Suprapubic skin (tissue), 4 donors: ENCODE data around the gene DIPK2B.

ENCODE experiments used
- CTCF ChIP-seq, 2 donors: fragments of 200-600 bp in 1 of 2; fragments of 450-650 bp in 1 of 2; sonication (generic) in 1 of 2; IDR thresholded peaks; one replicate each; pipeline ENCODE4 v1.5.1; 2016 to 2019; ENCODE audit warnings: antibody characterized with exemption in 2 of 2, mild to moderate bottlenecking in 1 of 2, moderate library complexity in 1 of 2
- POLR2A ChIP-seq, 2 donors: fragments of 450-650 bp; IDR thresholded peaks; one replicate each; pipeline ENCODE4 v1.6.1; 2017; ENCODE audit warnings: antibody characterized with exemption in 2 of 2, mild to moderate bottlenecking in 2 of 2, moderate library complexity in 2 of 2
- POLR2AphosphoS5 ChIP-seq, 3 donors: sonication (generic); formaldehyde crosslinking; IDR thresholded peaks; one replicate each; pipeline ENCODE4 v1.6.1; 2017; ENCODE audit warnings: antibody characterized with exemption in 3 of 3

GRCh38 chrX:45198301-45198700 is 2.4 kb downstream of the DIPK2B start:
- TF ChIP-seq POLR2A (IDR thresholded peaks at IDR 0.05) (no peak), CTCF (IDR thresholded peaks at IDR 0.05) (no peak), POLR2AphosphoS5 (IDR thresholded peaks at IDR 0.05) (no peak)
